BJ (cell line): Measurements from ENCODE around the gene SYTL5. TPM values are rescaled to one million over a fixed set of nuclear protein-coding genes. Genes with fewer than 3 reads are reported as not detected.

Experiments used
- CTCF ChIA-PET: fragments of 350-600 bp; formaldehyde crosslinking; extraction: SDS; loops from one replicate; lab custom pipeline; 2021; ENCODE audit warnings: antibody characterized with exemption, inconsistent platforms; lab: Yijun Ruan, JAX
- POLR2A ChIA-PET: fragments of 300-600 bp; sonication (Branson Sonifier 250); formaldehyde crosslinking; extraction: SDS; loops from one replicate; lab custom pipeline; 2021; ENCODE audit warnings: antibody characterized with exemption; lab: Charles Lee
- DNase-seq: peaks from one replicate; pipeline ENCODE4 v3.0.0-alpha.2; 2011; ENCODE audit warnings: low read depth
- H3K27me3 ChIP-seq: 2 replicates; pipeline ENCODE4 v1.6.0; 2011; ENCODE audit warnings: low read length; ENCODE audit not compliant: control insufficient read depth, insufficient read depth
- H3K36me3 ChIP-seq: 2 replicates; pipeline ENCODE4 v1.5.1; 2011; ENCODE audit warnings: low read length; ENCODE audit not compliant: control insufficient read depth, insufficient read depth
- H3K4me3 ChIP-seq: 2 replicates; pipeline ENCODE4 v1.5.1; 2011; ENCODE audit warnings: low read depth, mild to moderate bottlenecking, control low read depth, low read length
- polyA minus RNA-seq: library from RNA; depleted of rRNA, polyadenylated mRNA; stranded (reverse); fragments of >200 nt; gene quantifications from 2 replicates; pipeline ENCODE4 v1.2.3, GENCODE V29; 2011; rRNA and poly(A)+ RNA removed
- polyA plus RNA-seq: library from polyadenylated mRNA; depleted of rRNA; stranded (reverse); fragments of >200 nt; gene quantifications from 2 replicates; pipeline ENCODE4 v1.2.3, GENCODE V29; 2011; rRNA removed
- TF ChIP-seq, protein P1 (sequence below): IDR thresholded peaks from 2 replicates; pipeline ENCODE4 v1.5.1; 2011; ENCODE audit warnings: low read depth, mild to moderate bottlenecking, control low read depth, inconsistent platforms, low read length, moderate library complexity; ENCODE audit not compliant: insufficient read depth

SYTL5 gene
- polyA plus RNA-seq (0.48 and 0.64 TPM in 2 replicates), polyA minus RNA-seq (0.31 and 0.33 TPM in 2 replicates)

- DNase-seq = no peak
- POLR2A ChIA-PET = no interaction called here
- Histone ChIP-seq H3K36me3 (no peaks in the 10 kb centered on the region), H3K4me3 (no peak within 1 kb of the TSS), H3K27me3 (no peaks in the 10 kb centered on the region)
- CTCF ChIA-PET = no interaction called here
- TF ChIP-seq, protein P1, sequence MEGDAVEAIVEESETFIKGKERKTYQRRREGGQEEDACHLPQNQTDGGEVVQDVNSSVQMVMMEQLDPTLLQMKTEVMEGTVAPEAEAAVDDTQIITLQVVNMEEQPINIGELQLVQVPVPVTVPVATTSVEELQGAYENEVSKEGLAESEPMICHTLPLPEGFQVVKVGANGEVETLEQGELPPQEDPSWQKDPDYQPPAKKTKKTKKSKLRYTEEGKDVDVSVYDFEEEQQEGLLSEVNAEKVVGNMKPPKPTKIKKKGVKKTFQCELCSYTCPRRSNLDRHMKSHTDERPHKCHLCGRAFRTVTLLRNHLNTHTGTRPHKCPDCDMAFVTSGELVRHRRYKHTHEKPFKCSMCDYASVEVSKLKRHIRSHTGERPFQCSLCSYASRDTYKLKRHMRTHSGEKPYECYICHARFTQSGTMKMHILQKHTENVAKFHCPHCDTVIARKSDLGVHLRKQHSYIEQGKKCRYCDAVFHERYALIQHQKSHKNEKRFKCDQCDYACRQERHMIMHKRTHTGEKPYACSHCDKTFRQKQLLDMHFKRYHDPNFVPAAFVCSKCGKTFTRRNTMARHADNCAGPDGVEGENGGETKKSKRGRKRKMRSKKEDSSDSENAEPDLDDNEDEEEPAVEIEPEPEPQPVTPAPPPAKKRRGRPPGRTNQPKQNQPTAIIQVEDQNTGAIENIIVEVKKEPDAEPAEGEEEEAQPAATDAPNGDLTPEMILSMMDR = no peak
These were observed at the start of gene SYTL5 for GRCh38 chrX:38006291-38006690. Gene SYTL5, plus strand, starts transcription at chrX:38006553. Its CDS starts 27,337 bp downstream, at chrX:38033890.

DNA sequence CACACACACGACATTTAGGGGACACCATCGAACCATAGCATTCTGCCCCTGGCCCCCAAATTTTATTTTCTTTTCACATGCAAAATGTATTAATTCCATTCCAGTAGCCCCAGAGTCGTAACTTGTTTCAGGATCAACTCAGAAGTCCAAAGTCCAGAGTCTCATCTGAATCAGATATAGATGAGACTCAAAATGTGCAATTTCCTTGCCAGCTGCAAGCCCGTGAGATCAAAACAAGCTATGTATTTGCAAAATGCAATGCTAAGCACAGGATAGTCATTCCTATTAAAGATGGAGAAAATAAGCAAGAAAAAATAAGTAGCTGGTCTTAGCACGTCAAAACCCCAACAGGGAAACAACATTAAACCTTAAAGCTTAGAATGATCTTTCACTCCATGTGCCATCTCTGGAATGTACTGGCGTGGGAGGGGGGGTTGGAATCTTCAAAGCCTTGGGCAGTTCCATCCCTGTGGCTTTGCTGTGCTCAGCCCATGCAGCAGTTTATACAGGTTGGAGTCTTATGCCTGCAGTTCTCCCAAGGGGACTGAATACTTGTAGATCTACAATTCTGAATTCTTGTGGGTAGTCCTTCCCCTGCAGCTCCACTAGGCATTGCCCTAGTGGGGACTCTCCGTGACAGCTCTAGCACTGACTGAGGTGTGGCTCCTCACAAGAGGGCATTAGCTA is 47.7 kb upstream of the SYTL5 start:
- TF ChIP-seq, protein P1 = no peak
- Histone ChIP-seq H3K4me3 (no peak overlapping the region), H3K27me3 (no peaks in the 10 kb centered on the region), H3K36me3 (no peaks in the 10 kb centered on the region)
- CTCF ChIA-PET = interaction anchor here (1.3 kb wide), 1 partner anchor 16 kb away, joined by 3 read pairs; no protein-coding TSS in a partner anchor
- POLR2A ChIA-PET = no interaction called here
- no peak for DNase-seq

- DNase-seq = no peak
- no peaks in the 10 kb centered on the region for H3K27me3 ChIP-seq
- POLR2A ChIA-PET = no interaction called here
- CTCF ChIA-PET = interaction anchor here (1.3 kb wide), 1 partner anchor 16 kb away, joined by 3 read pairs; no protein-coding TSS in a partner anchor
- no peak overlapping the region for H3K4me3 ChIP-seq
- TF ChIP-seq, protein P1 = no peak
- H3K36me3 ChIP-seq = no peaks in the 10 kb centered on the region
These were observed 46.9 kb upstream of the SYTL5 start for GRCh38 chrX:37959212-37960021.

DNA sequence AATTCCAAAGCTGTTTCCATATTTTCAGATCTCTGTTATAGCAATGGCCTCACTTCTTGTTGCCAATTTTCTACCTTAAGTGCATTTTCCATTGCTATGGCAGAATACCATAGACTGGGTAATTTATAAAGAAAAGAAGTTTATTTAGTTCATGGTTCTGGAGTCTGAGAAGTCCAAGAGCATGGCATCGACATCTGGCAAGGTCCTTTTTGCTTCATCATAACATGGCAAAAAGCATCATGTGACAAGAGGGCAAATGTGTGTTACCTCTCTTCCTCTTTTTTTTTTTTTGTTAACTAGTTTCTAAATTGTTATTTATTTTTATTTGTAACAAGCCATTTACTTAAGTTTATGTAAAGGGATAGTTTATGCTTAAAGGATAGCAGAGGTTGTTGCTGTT is 45.2 kb upstream of the SYTL5 start:
- CTCF ChIA-PET = no interaction called here
- Histone ChIP-seq H3K4me3 (no peak overlapping the region), H3K36me3 (no peaks in the 10 kb centered on the region), H3K27me3 (no peaks in the 10 kb centered on the region)
- TF ChIP-seq, protein P1 = no peak
- POLR2A ChIA-PET = no interaction called here
- DNase-seq = no peak

GRCh38 chrX:37967714-37968113 is 38.6 kb upstream of the SYTL5 start:
- TF ChIP-seq, protein P1 = no peak
- H3K27me3 ChIP-seq = no peaks in the 10 kb centered on the region
- no peak overlapping the region for H3K4me3 ChIP-seq
- ChIA-PET POLR2A (no interaction called here), CTCF (no interaction called here)
- no peaks in the 10 kb centered on the region for H3K36me3 ChIP-seq
- DNase-seq = no peak
